Measurements from ENCODE around the gene SLC24A3. TPM values are rescaled to one million over a fixed set of nuclear protein-coding genes. Genes with fewer than 3 reads are reported as not detected.

SLC24A3 gene
- total RNA-seq, 6 donors from 2014 or later: 6.3 to 10.8 (median 9.3) TPM

DNA sequence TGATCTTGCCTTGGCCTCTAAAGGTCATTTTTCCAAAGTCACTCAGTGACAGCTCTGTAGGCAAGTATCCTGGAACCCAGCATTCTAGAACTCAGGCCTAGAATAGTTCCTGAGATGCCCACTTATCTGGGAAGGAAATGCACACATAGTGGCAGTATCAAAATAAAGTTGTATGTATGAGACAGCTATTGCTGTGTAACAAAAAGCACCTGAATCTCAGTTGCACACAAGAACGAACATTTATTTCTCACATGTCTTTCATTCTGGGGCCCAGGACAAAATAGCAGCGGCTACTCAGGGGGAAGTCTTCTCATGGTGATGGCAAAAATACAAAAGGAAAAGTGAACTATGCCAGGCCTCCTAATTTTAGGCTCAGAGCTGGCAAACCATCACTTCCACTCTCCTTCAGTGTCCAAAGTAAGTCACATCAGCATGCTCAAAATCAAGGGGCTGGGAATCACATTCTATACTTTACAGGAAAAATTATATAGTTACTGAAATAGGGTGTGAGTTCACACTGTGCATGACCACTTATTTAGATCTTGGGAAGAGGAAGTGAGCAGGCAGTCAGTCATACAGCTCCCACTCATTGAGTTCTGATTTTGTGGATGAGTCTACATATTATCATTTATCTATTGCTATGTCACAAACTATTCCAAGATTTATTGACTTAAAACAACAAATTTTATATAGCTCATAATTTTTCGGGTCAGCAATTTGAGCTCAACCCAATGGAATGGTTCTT is 412.0 kb downstream of the SLC24A3 start:
- Histone ChIP-seq H3K27me3 (no peaks in the 10 kb centered on the region), H3K4me1 (no peaks in the 10 kb centered on the region), H3K4me3 (no peak overlapping the region), H3K36me3 (no peaks in the 10 kb centered on the region), H3K27ac (no peak overlapping the region), H3K9me3 (no peaks in the 10 kb centered on the region)
- TF ChIP-seq POLR2A (IDR thresholded peaks at IDR 0.05) (no peak), EP300 (IDR thresholded peaks at IDR 0.05) (no peak), CTCF (IDR thresholded peaks at IDR 0.05) (no peak), POLR2AphosphoS5 (IDR thresholded peaks at IDR 0.05) (no peak)
- DNase-seq (no peak), ATAC-seq (ENCODE audit: low FRiP score in 2 of 2) (no peak)
- WGBS, 2 donors: 87 to 93% methylated on average over 3 of the region's 3 CpGs

- no peaks in the 10 kb centered on the region for H3K27me3 ChIP-seq
- no peak overlapping the region for H3K27ac ChIP-seq
- TF ChIP-seq POLR2A (IDR thresholded peaks at IDR 0.05) (no peak), POLR2AphosphoS5 (IDR thresholded peaks at IDR 0.05) (no peak), EP300 (IDR thresholded peaks at IDR 0.05) (no peak), CTCF (IDR thresholded peaks at IDR 0.05) (no peak)
- no peaks in the 10 kb centered on the region for H3K9me3 ChIP-seq
- ATAC-seq (ENCODE audit: low FRiP score in 2 of 2) (no peak), DNase-seq (no peak)
- no peaks in the 10 kb centered on the region for H3K4me1 ChIP-seq
- WGBS, 2 donors: 85 to 90% methylated on average over 1 of the region's 1 CpG
- no peak overlapping the region for H3K4me3 ChIP-seq
- H3K36me3 ChIP-seq: no peaks in the 10 kb centered on the region
Measured at GRCh38 chr20:19625426-19625825, 413.0 kb downstream of the SLC24A3 start.

DNA sequence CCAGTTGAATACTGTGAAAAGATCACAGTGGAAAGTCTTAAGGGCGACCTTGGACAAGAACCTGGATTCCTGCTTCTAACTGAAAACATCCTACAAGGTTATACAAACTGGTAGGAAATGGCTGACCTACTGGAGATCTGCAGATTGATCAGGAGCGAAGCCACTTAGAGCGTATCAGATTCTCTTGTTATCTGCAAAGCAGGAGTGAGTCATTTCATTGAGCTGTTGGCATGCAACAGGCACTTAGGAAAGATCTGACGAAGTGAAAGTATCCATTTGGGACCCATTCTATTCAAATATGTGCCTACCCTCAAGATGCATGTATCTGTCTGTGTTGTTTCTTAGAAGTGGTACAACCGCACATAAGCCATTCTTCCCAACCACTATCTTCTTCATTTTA is 414.5 kb downstream of the SLC24A3 start:
- no peak overlapping the region for H3K27ac ChIP-seq
- no peak for ATAC-seq (ENCODE audit: low FRiP score in 2 of 2)
- 82 to 91% methylated on average over 4 to 5 of the region's 5 CpGs for WGBS, 2 donors
- no peak for DNase-seq
- H3K9me3 ChIP-seq: no peaks in the 10 kb centered on the region
- H3K4me3 ChIP-seq: no peak overlapping the region
- no peak for TF ChIP-seq EP300 (IDR thresholded peaks at IDR 0.05)
- TF ChIP-seq POLR2A (IDR thresholded peaks at IDR 0.05): no peak
- TF ChIP-seq CTCF (IDR thresholded peaks at IDR 0.05): no peak
- TF ChIP-seq POLR2AphosphoS5 (IDR thresholded peaks at IDR 0.05): no peak
- no peaks in the 10 kb centered on the region for H3K27me3 ChIP-seq
- H3K4me1 ChIP-seq: no peaks in the 10 kb centered on the region
- no peaks in the 10 kb centered on the region for H3K36me3 ChIP-seq

GRCh38 chr20:19628570-19629134 is 416.2 kb downstream of the SLC24A3 start:
- peak in 1 of 2 donors; percentile 60 for DNase-seq
- TF ChIP-seq EP300 (IDR thresholded peaks at IDR 0.05): no peak
- peak in 5 of 6 experiments; percentile 49 to 67 (median 60) for TF ChIP-seq CTCF (IDR thresholded peaks at IDR 0.05)
- ATAC-seq (ENCODE audit: low FRiP score in 2 of 2): peak; percentile 62 to 76

DNA sequence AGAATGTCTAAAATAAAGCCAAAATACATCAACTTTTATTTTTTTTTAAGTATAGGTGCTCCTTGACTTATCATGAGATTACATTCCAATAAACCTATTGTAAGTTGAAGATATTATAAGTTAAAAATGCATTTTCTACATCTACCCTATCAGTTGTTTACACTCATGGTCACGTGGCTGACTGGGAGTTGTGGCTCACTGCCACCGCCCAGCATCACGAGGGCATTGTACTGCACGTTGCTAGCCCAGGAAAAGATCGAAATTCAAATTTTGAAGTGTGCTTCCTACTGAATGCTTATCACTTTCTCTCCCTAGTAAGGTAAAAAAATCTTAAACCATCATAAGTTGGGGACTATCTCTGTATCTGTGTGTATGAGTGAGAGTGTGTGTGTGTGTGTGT is 419.0 kb downstream of the SLC24A3 start:
- WGBS, 2 donors: 52 to 57% methylated on average over 5 of the region's 5 CpGs
- no peak for DNase-seq

More at GRCh38 chr20:19628570-19629134, 416.2 kb downstream of the SLC24A3 start:
- 45 to 86% methylated on average over 1 to 2 of the region's 2 CpGs for WGBS, 2 donors
- no peaks in the 10 kb centered on the region for H3K9me3 ChIP-seq
- no peaks in the 10 kb centered on the region for H3K4me1 ChIP-seq
- no peak overlapping the region for H3K27ac ChIP-seq
- H3K27me3 ChIP-seq: no peaks in the 10 kb centered on the region
- H3K4me3 ChIP-seq: no peak overlapping the region
- H3K36me3 ChIP-seq: no peaks in the 10 kb centered on the region

More for the DNA sequence above, 419.0 kb downstream of the SLC24A3 start:
- Histone ChIP-seq H3K4me3 (no peak overlapping the region), H3K4me1 (no peaks in the 10 kb centered on the region), H3K27me3 (no peaks in the 10 kb centered on the region), H3K27ac (no peak overlapping the region), H3K9me3 (no peaks in the 10 kb centered on the region), H3K36me3 (no peaks in the 10 kb centered on the region)
- ATAC-seq (ENCODE audit: low FRiP score in 2 of 2): no peak
- TF ChIP-seq POLR2A (IDR thresholded peaks at IDR 0.05): no peak
- no peak for TF ChIP-seq POLR2AphosphoS5 (IDR thresholded peaks at IDR 0.05)
- TF ChIP-seq CTCF (IDR thresholded peaks at IDR 0.05): no peak
- TF ChIP-seq EP300 (IDR thresholded peaks at IDR 0.05): no peak

Data from upper lobe of left lung (tissue), 6 donors.